IMR-90 (cell line): ENCODE results near the gene KCNQ1. TPM values are rescaled to one million over a fixed set of nuclear protein-coding genes. Genes with fewer than 3 reads are reported as not detected.

Source experiments
- ATAC-seq: fragments of 200-7000 bp; cut with Tn5 transposase; 2 replicates; pipeline ENCODE4 v1.9.1; 2020; ENCODE audit warnings: low read depth, mild to moderate bottlenecking, moderate library complexity
- BruUV-seq: library from RNA; stranded (reverse); fragments of 400-500 nt; replicated peaks from 2 replicates; lab custom pipeline; 2021; lab: Mats Ljungman, UMichigan
- CTCF ChIA-PET: fragments of 300-600 bp; formaldehyde crosslinking; extraction: SDS; loops from one replicate; lab custom pipeline; 2021; ENCODE audit warnings: antibody characterized with exemption; lab: Yijun Ruan, JAX
- POLR2A ChIA-PET: fragments of 300-600 bp; sonication (Branson Sonifier 250); formaldehyde crosslinking; loops from one replicate; lab custom pipeline; 2022; ENCODE audit warnings: antibody characterized with exemption; ENCODE audit not compliant: unreplicated experiment; lab: Charles Lee
- DNase-seq: peaks from one replicate; pipeline ENCODE4 v3.0.0; 2013
- H2AFZ ChIP-seq: replicated peaks from 2 replicates; pipeline ENCODE3; 2013; ENCODE audit warnings: low read length, mild to moderate bottlenecking; ENCODE audit not compliant: poor library complexity
- H2AK5ac ChIP-seq: 2 replicates; pipeline ENCODE4 v1.6.1; 2013; ENCODE audit warnings: low read depth, low read length, inconsistent platforms
- H2AK9ac ChIP-seq: replicated peaks from 2 replicates; pipeline ENCODE3; 2013; ENCODE audit warnings: mild to moderate bottlenecking, low read depth, low read length, moderate library complexity; ENCODE audit not compliant: poor library complexity
- H2BK120ac ChIP-seq: 2 replicates; pipeline ENCODE4 v1.6.1; 2013; ENCODE audit warnings: low read depth, low read length, inconsistent platforms
- H2BK15ac ChIP-seq: 3 replicates; pipeline ENCODE4 v1.6.1; 2013; ENCODE audit warnings: low read depth, low read length, inconsistent platforms
- H2BK20ac ChIP-seq: 2 replicates; pipeline ENCODE4 v1.6.1; 2013; ENCODE audit warnings: low read depth, mild to moderate bottlenecking, inconsistent platforms, low read length, moderate library complexity
- H2BK5ac ChIP-seq: 2 replicates; pipeline ENCODE4 v1.6.1; 2013; ENCODE audit warnings: mild to moderate bottlenecking, low read depth, low read length, inconsistent platforms; ENCODE audit not compliant: poor library complexity, severe bottlenecking
- H3K14ac ChIP-seq: replicated peaks from 2 replicates; pipeline ENCODE4 v1.6.1; 2013; ENCODE audit warnings: low read depth, low read length, inconsistent platforms
- H3K18ac ChIP-seq: 2 replicates; pipeline ENCODE4 v1.6.1; 2013; ENCODE audit warnings: low read depth, low read length, control low read depth
- H3K23ac ChIP-seq: 2 replicates; pipeline ENCODE4 v1.6.1; 2013; ENCODE audit warnings: low read depth, low read length, inconsistent platforms
- H3K27ac ChIP-seq: 2 replicates; pipeline ENCODE4 v1.5.1; 2013; ENCODE audit warnings: mild to moderate bottlenecking, control low read depth, low read length; ENCODE audit not compliant: insufficient read depth
- H3K27me3 ChIP-seq: 2 replicates; pipeline ENCODE4 v1.6.1; 2013; ENCODE audit warnings: low read length; ENCODE audit not compliant: control insufficient read depth, insufficient read depth
- H3K36me3 ChIP-seq: 2 replicates; pipeline ENCODE4 v1.6.1; 2013; ENCODE audit warnings: low read length, mixed read lengths; ENCODE audit not compliant: control insufficient read depth, insufficient read depth
- H3K4ac ChIP-seq: 2 replicates; pipeline ENCODE4 v1.6.1; 2013; ENCODE audit warnings: low read depth, low read length, inconsistent platforms
- H3K4me1 ChIP-seq: 2 replicates; pipeline ENCODE4 v1.6.1; 2013; ENCODE audit warnings: low read length, mixed read lengths; ENCODE audit not compliant: control insufficient read depth, insufficient read depth
- H3K4me2 ChIP-seq: 2 replicates; pipeline ENCODE4 v1.6.1; 2013; ENCODE audit warnings: low read depth, mild to moderate bottlenecking, control low read depth, low read length, moderate library complexity
- H3K4me3 ChIP-seq: 2 replicates; pipeline ENCODE4 v1.5.1; 2013; ENCODE audit warnings: low read depth, mild to moderate bottlenecking, control low read depth, low read length, moderate library complexity; ENCODE audit not compliant: insufficient read depth
- H3K56ac ChIP-seq: 2 replicates; pipeline ENCODE4 v1.6.1; 2013; ENCODE audit warnings: low read length, inconsistent platforms; ENCODE audit not compliant: insufficient read depth; ENCODE audit errors: extremely low read depth
- H3K79me1 ChIP-seq, 2 experiments: 2 replicates each; pipeline ENCODE4 v1.6.1; 2013; ENCODE audit warnings: low read length in 2 of 2, inconsistent platforms in 1 of 2, low read depth in 1 of 2
- H3K9ac ChIP-seq: 2 replicates; pipeline ENCODE4 v1.6.1; 2013; ENCODE audit warnings: low read depth, low read length, control low read depth
- H3K9me1 ChIP-seq: 2 replicates; pipeline ENCODE4 v1.6.1; 2013; ENCODE audit warnings: low read length, inconsistent platforms; ENCODE audit not compliant: insufficient read depth
- H3K9me3 ChIP-seq: 2 replicates; pipeline ENCODE4 v1.6.1; 2013; ENCODE audit warnings: low read length; ENCODE audit not compliant: control insufficient read depth, insufficient read depth
- H4K20me1 ChIP-seq: 2 replicates; pipeline ENCODE4 v1.6.1; 2013; ENCODE audit warnings: low read length, inconsistent platforms; ENCODE audit not compliant: insufficient read depth
- H4K5ac ChIP-seq: 2 replicates; pipeline ENCODE4 v1.6.1; 2013; ENCODE audit warnings: mild to moderate bottlenecking, low read depth, low read length, control low read depth
- H4K8ac ChIP-seq, 2 experiments: 2 replicates each; pipeline ENCODE4 v1.6.1; 2013; ENCODE audit warnings: low read depth in 2 of 2, low read length in 2 of 2, control low read depth in 1 of 2, inconsistent platforms in 1 of 2
- H4K91ac ChIP-seq: 2 replicates; pipeline ENCODE4 v1.6.1; 2013; ENCODE audit warnings: low read depth, low read length, inconsistent platforms; ENCODE audit not compliant: insufficient read depth
- BHLHE40 ChIP-seq: fragments of 150-350 bp; IDR thresholded peaks from 2 replicates; pipeline ENCODE4 v1.6.1; 2016; ENCODE audit warnings: mild to moderate bottlenecking, low read depth, low read length
- CEBPB ChIP-seq: IDR thresholded peaks from 2 replicates; pipeline ENCODE4 v1.6.1; 2012; ENCODE audit warnings: low read depth, low read length, improper control_type of control experiment
- FOS ChIP-seq: fragments of 150-350 bp; IDR thresholded peaks from 2 replicates; pipeline ENCODE4 v1.6.1; 2016; ENCODE audit warnings: low read depth, low read length
- MAFK ChIP-seq: IDR thresholded peaks from 2 replicates; pipeline ENCODE4 v1.6.1; 2012; ENCODE audit warnings: low read depth, low read length, improper control_type of control experiment
- MAZ ChIP-seq: IDR thresholded peaks from 2 replicates; pipeline ENCODE4 v1.6.1; 2012; ENCODE audit warnings: low read depth, mild to moderate bottlenecking, low read length, improper control_type of control experiment, moderate library complexity, borderline replicate concordance
- MXI1 ChIP-seq: IDR thresholded peaks from 2 replicates; pipeline ENCODE4 v1.6.1; 2012; ENCODE audit warnings: low read depth, mild to moderate bottlenecking, low read length, moderate library complexity, borderline replicate concordance
- NFE2L2 ChIP-seq: fragments of 150-350 bp; IDR thresholded peaks from 2 replicates; pipeline ENCODE4 v1.6.1; 2016; ENCODE audit warnings: low read depth, mild to moderate bottlenecking, low read length
- POLR2A ChIP-seq: IDR thresholded peaks from 2 replicates; pipeline ENCODE4 v1.6.1; 2012; ENCODE audit warnings: mild to moderate bottlenecking, low read depth, low read length
- RAD21 ChIP-seq: IDR thresholded peaks from 2 replicates; pipeline ENCODE4 v1.6.1; 2012; ENCODE audit warnings: low read length, improper control_type of control experiment
- RFX5 ChIP-seq: IDR thresholded peaks from 2 replicates; pipeline ENCODE4 v1.8.0; 2012; ENCODE audit warnings: low read depth, mild to moderate bottlenecking, low read length, moderate library complexity
- SMC3 ChIP-seq: fragments of 150-350 bp; IDR thresholded peaks from 2 replicates; pipeline ENCODE4 v1.6.1; 2016; ENCODE audit warnings: low read depth, mild to moderate bottlenecking, antibody characterized with exemption, low read length, moderate library complexity
- WGBS, 2 experiments: methylation state at CpG; one replicate each; pipeline versions ENCODE4 v1.1.5 to v1.1.7; 2013; ENCODE audit warnings: missing lambda C conversion rate in 2 of 2; ENCODE audit not compliant: insufficient read length in 1 of 2; ENCODE audit errors: extremely low coverage in 2 of 2; 5-methylcytosine and 5-hydroxymethylcytosine counted together
- dilution Hi-C: fragments of 300-500 bp; cut with HindIII; formaldehyde crosslinking; loops from one replicate; pipeline ENCODE4 v1.14.3; 2018; ENCODE audit warnings: low sequenced_read_pairs; ENCODE audit not compliant: unreplicated experiment
- in situ Hi-C: fragments of 300-500 bp; cut with MboI; formaldehyde crosslinking; loops from 3 replicates; pipeline ENCODE4 v1.14.3; 2019; ENCODE audit warnings: low sequenced_read_pairs, inconsistent platforms, mixed read lengths
- intact Hi-C: fragments of 100-400 bp; cut with micrococcal nuclease; formaldehyde crosslinking; loops from 2 replicates; pipeline ENCODE4 v1.10.0; 2022
- polyA plus RNA-seq, 3 experiments: library from polyadenylated mRNA; depleted of rRNA; stranded (reverse); fragments of >200 nt; gene quantifications; 2 replicates each; pipeline ENCODE4 v1.2.3, GENCODE V29; 2012; ENCODE audit warnings: low replicate concordance in 1 of 3
- total RNA-seq: library from RNA; depleted of rRNA; stranded (reverse); fragments of >200 nt; gene quantifications from 2 replicates; pipeline ENCODE4 v1.2.3, GENCODE V29; 2012
- TF ChIP-seq, protein P1 (sequence below): fragments of 150-350 bp; IDR thresholded peaks from 2 replicates; pipeline ENCODE4 v1.6.1; 2016; ENCODE audit warnings: low read depth, mild to moderate bottlenecking, low read length, moderate library complexity, borderline replicate concordance
- TF ChIP-seq, protein P2 (sequence below): conservative IDR thresholded peaks from 2 replicates; pipeline ENCODE4 v1.5.1; 2012; ENCODE audit warnings: mild to moderate bottlenecking, low read depth, low read length, improper control_type of control experiment

KCNQ1 gene
- total and polyA plus RNA-seq, 2 of the 4 experiments (the other 2 are of a cell fraction): 0.07 TPM; not detected in 1

DNA sequence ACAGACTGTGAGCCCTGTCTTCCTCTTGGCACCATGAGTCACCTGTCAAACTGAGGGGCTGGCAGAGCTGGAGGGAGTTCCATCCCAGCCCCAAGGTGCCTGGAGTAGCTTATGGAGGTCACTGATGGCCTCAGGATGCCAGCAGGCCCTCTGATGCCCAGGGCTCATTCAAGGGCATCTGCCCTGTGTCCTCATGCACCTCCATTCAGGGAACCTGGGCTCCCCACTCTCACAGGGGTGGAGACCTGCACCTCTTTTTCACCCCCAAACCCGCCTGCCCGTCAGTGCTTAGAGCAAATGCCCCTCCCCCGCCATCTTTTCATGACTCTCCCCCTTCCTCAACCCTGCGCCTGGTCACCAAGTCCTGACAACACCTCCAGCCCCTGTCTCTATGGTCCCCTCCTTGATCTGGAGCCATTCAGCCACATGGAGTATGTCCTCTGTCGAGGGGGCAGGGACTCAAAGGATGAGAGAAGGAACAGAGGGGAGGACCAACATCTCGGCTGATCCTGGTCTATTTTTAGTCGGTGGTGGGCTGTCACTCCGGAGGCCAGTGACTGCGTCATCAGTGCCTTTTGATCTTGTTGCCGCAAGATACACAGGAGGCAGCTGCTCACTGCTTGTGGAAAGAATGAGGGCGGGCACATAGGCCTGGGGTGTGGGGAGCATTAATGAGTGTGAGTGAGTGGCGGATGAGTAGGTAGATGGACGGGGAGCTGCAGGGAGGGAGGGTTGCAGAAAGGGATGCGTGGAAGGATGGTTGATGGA, 368.5 kb downstream of the KCNQ1 start (continued):
- TF ChIP-seq MAZ (no peak; the same call in 1 of the 2 replicates), FOS (0 out of 2 replicates have a peak, but pooled peaks have one; percentile 3)

DNA sequence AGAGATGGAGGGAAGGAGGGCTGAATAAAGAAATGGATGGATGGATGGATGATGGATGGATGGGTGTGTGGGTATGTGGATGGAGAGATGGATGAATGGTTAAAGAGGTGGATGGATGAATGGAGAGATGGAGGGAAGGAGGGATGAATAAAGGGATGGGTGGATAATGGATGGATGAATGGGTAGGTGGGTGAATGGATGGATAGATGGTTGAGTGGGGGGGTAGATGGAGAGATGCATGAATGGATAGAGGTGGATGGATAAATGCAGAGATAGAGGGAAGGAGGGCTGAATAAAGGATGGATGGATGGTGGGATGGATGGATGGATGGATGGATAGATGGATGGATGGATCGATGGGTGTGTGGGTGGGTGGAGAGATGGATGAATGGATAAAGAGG, 369.2 kb downstream of the KCNQ1 start:
- H3K27me3 ChIP-seq: peaks cover 4% of the 10 kb centered on the region
- no peak overlapping the region for H3K4me3 ChIP-seq
- no peak overlapping the region for H3K14ac ChIP-seq
- no peak for ATAC-seq
- H3K23ac ChIP-seq: no peak overlapping the region
- peaks cover 6% of the 10 kb centered on the region for H3K9me1 ChIP-seq
- dilution Hi-C loops: no loop called here
- no peak overlapping the region; the same call in 1 of the 2 replicates for H3K4ac ChIP-seq
- peaks cover 23% of the 10 kb centered on the region for H3K4me1 ChIP-seq
- no peak overlapping the region for H2BK120ac ChIP-seq
- H3K9me3 ChIP-seq: peaks cover 8% of the 10 kb centered on the region
- H3K36me3 ChIP-seq: no peaks in the 10 kb centered on the region
- no TSS peak for BruUV-seq
- H2BK20ac ChIP-seq: no peak overlapping the region
- intact Hi-C loops: no loop called here
- CTCF ChIA-PET: no interaction called here
- no peak overlapping the region for H3K27ac ChIP-seq
- no peak overlapping the region for H4K91ac ChIP-seq
- no peak overlapping the region for H4K8ac ChIP-seq
- no peak overlapping the region for H2AK5ac ChIP-seq
- no peak overlapping the region for H3K56ac ChIP-seq
- H3K9ac ChIP-seq: no peak overlapping the region
- DNase-seq: no peak
- 100% methylated on average over 1 of the region's 1 CpG for WGBS, 2 experiments
- POLR2A ChIA-PET: no interaction called here
- H2AFZ ChIP-seq: no peak overlapping the region
- no peak overlapping the region for H4K5ac ChIP-seq
- no peaks in the 10 kb centered on the region for H3K79me1 ChIP-seq
- no peaks in the 10 kb centered on the region for H4K20me1 ChIP-seq
- H2AK9ac ChIP-seq: no peak overlapping the region
- H2BK15ac ChIP-seq: no peak overlapping the region; the same call in 2 of the 3 replicates
- in situ Hi-C loops: no loop called here
- no peak overlapping the region for H2BK5ac ChIP-seq
- H3K4me2 ChIP-seq: no peak overlapping the region
- no peak overlapping the region for H3K18ac ChIP-seq
- TF ChIP-seq MAZ: no peak
- TF ChIP-seq, protein P1, sequence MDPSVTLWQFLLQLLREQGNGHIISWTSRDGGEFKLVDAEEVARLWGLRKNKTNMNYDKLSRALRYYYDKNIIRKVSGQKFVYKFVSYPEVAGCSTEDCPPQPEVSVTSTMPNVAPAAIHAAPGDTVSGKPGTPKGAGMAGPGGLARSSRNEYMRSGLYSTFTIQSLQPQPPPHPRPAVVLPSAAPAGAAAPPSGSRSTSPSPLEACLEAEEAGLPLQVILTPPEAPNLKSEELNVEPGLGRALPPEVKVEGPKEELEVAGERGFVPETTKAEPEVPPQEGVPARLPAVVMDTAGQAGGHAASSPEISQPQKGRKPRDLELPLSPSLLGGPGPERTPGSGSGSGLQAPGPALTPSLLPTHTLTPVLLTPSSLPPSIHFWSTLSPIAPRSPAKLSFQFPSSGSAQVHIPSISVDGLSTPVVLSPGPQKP: no peak
- TF ChIP-seq POLR2A: no peak
- TF ChIP-seq NFE2L2: no peak
- no peak for TF ChIP-seq MXI1
- TF ChIP-seq RAD21: no peak
- no peak for TF ChIP-seq SMC3
- TF ChIP-seq MAFK: no peak
- TF ChIP-seq, protein P2, sequence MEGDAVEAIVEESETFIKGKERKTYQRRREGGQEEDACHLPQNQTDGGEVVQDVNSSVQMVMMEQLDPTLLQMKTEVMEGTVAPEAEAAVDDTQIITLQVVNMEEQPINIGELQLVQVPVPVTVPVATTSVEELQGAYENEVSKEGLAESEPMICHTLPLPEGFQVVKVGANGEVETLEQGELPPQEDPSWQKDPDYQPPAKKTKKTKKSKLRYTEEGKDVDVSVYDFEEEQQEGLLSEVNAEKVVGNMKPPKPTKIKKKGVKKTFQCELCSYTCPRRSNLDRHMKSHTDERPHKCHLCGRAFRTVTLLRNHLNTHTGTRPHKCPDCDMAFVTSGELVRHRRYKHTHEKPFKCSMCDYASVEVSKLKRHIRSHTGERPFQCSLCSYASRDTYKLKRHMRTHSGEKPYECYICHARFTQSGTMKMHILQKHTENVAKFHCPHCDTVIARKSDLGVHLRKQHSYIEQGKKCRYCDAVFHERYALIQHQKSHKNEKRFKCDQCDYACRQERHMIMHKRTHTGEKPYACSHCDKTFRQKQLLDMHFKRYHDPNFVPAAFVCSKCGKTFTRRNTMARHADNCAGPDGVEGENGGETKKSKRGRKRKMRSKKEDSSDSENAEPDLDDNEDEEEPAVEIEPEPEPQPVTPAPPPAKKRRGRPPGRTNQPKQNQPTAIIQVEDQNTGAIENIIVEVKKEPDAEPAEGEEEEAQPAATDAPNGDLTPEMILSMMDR: no peak
- TF ChIP-seq RFX5: no peak
- TF ChIP-seq CEBPB: no peak
- TF ChIP-seq BHLHE40: no peak
